Progenitor cell of endocrine pancreas (in vitro differentiated cells): ENCODE measurements around the gene SP5. TPM values are rescaled to one million over a fixed set of nuclear protein-coding genes. Genes with fewer than 3 reads are reported as not detected.

ENCODE experiments used
- DNase-seq: peaks from one replicate; pipeline ENCODE4 v3.0.0; 2021; ENCODE audit warnings: low spot score; ENCODE audit not compliant: unreplicated experiment
- H3K27ac Mint-ChIP-seq: 2 replicates; pipeline ENCODE4 v1.8.0; 2021; ENCODE audit warnings: mild to moderate bottlenecking, moderate library complexity, mixed read lengths
- H3K27me3 Mint-ChIP-seq: 2 replicates; pipeline ENCODE4 v1.8.0; 2021; ENCODE audit warnings: mixed read lengths
- H3K36me3 Mint-ChIP-seq: 2 replicates; pipeline ENCODE4 v1.8.0; 2022; ENCODE audit warnings: mixed read lengths; ENCODE audit not compliant: insufficient read depth
- H3K4me1 Mint-ChIP-seq: 2 replicates; pipeline ENCODE4 v1.8.0; 2021; ENCODE audit warnings: low read depth, mixed read lengths
- H3K4me3 Mint-ChIP-seq: 2 replicates; pipeline ENCODE4 v1.8.0; 2021; ENCODE audit warnings: low read depth, mild to moderate bottlenecking, moderate library complexity, mixed read lengths
- H3K9me3 Mint-ChIP-seq: 2 replicates; pipeline ENCODE4 v1.8.0; 2021; ENCODE audit warnings: low read depth, mixed read lengths
- CTCF ChIP-seq: fragments of 200-600 bp; sonication (generic); IDR thresholded peaks from one replicate; pipeline ENCODE4 v1.5.0; 2021; ENCODE audit warnings: antibody characterized with exemption, mild to moderate bottlenecking; ENCODE audit not compliant: unreplicated experiment
- total RNA-seq: library from RNA; stranded (reverse); gene quantifications from 2 replicates; pipeline ENCODE4 v1.2.1, GENCODE V29; 2021

The SP5 gene
- total RNA-seq, 1 donor from 2014 or later = 0.60 TPM

- Mint-ChIP-seq H3K4me1 (no peaks in the 10 kb centered on the region), H3K27me3 (no peaks in the 10 kb centered on the region), H3K27ac (no peak overlapping the region), H3K36me3 (no peaks in the 10 kb centered on the region), H3K9me3 (peaks cover 10% of the 10 kb centered on the region), H3K4me3 (no peak overlapping the region)
- TF ChIP-seq CTCF = no peak
- no peak for DNase-seq
Observed at GRCh38 chr2:170736628-170737027, 21.5 kb downstream of the SP5 start.

- DNase-seq = no peak
Observed at GRCh38 chr2:170737406-170737805, 22.3 kb downstream of the SP5 start.

GRCh38 chr2:170737821-170738220 is 22.7 kb downstream of the SP5 start:
- Mint-ChIP-seq H3K4me3 (no peak overlapping the region), H3K9me3 (peaks cover 10% of the 10 kb centered on the region), H3K27ac (no peak overlapping the region), H3K27me3 (no peaks in the 10 kb centered on the region), H3K4me1 (no peaks in the 10 kb centered on the region), H3K36me3 (no peaks in the 10 kb centered on the region)
- DNase-seq = no peak
- TF ChIP-seq CTCF = no peak

More at GRCh38 chr2:170737406-170737805, 22.3 kb downstream of the SP5 start:
- no peak for TF ChIP-seq CTCF
- no peak overlapping the region for H3K27ac Mint-ChIP-seq
- H3K27me3 Mint-ChIP-seq = no peaks in the 10 kb centered on the region
- no peaks in the 10 kb centered on the region for H3K4me1 Mint-ChIP-seq
- H3K36me3 Mint-ChIP-seq = no peaks in the 10 kb centered on the region
- H3K9me3 Mint-ChIP-seq = peaks cover 10% of the 10 kb centered on the region
- no peak overlapping the region for H3K4me3 Mint-ChIP-seq

GRCh38 chr2:170739048-170739447 is 23.9 kb downstream of the SP5 start:
- no peak for DNase-seq
- H3K4me3 Mint-ChIP-seq = no peak overlapping the region
- no peak overlapping the region for H3K27ac Mint-ChIP-seq
- H3K9me3 Mint-ChIP-seq = peaks cover 10% of the 10 kb centered on the region
- TF ChIP-seq CTCF = no peak
- no peaks in the 10 kb centered on the region for H3K27me3 Mint-ChIP-seq
- H3K4me1 Mint-ChIP-seq = no peaks in the 10 kb centered on the region
- no peaks in the 10 kb centered on the region for H3K36me3 Mint-ChIP-seq

GRCh38 chr2:170739507-170740046 is 24.4 kb downstream of the SP5 start:
- H3K4me3 Mint-ChIP-seq = no peak overlapping the region
- H3K4me1 Mint-ChIP-seq = peaks cover 2% of the 10 kb centered on the region
- peaks cover 10% of the 10 kb centered on the region for H3K9me3 Mint-ChIP-seq
- H3K27me3 Mint-ChIP-seq = no peaks in the 10 kb centered on the region
- TF ChIP-seq CTCF = no peak
- no peak overlapping the region for H3K27ac Mint-ChIP-seq
- no peaks in the 10 kb centered on the region for H3K36me3 Mint-ChIP-seq
- DNase-seq = no peak
